ENCODE data around the gene CAPN3. TPM values are rescaled to one million over a fixed set of nuclear protein-coding genes. Genes with fewer than 3 reads are reported as not detected.

The CAPN3 gene
- total RNA-seq, 1 donor from 2014 or later, result 23.8 TPM

DNA sequence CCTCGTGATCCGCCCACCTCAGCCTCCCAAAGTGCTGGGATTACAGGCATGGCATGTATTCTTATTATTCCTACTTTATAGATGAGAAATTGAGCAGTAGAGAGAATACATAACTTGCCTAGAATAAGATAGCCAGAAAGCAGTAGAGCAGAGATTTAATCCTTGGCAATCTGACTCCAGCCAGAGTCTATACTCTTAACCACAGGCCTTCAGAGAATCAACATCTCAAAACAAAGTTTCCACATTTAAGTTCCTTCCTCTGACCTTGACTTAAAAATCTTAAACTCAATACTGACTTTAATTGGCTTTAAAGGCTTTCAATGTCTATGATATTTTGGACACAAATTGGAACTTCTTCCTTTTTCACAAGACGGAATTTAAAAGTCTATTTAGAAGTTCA, 94.5 kb downstream of the CAPN3 start:
- intact Hi-C loops (cut with micrococcal nuclease), result no loop called here
- H3K4me1 Mint-ChIP-seq, result peaks cover 16% of the 10 kb centered on the region

DNA sequence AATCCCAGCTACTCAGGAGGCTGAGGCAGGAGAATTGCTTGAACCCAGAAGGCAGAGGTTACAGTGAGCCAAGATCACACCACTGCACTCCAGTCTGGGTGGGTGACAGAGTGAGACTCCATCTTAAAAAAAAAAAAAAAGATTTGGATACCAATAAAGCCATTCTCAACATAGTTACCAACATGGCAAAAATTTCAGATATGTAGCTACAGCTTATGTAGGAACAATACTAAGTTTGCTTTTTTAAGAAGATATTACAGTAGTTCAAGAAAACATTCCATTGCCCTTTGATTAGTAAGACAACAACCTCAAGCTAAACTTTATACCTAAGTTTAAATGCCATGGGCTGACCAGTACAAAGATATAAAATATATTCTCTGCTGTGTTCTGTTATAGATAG, 97.2 kb downstream of the CAPN3 start:
- ChIA-PET POLR2A (interaction anchor here (0.5 to 1.2 kb wide), 3 partner anchors 7 to 184 kb away, joined by 4 read pairs; partner anchors contain the start of genes GANC, TMEM87A and ZNF106), CTCF (interaction anchor here (1.6 kb wide), 1 partner anchor 15 kb away, joined by 7 read pairs; no protein-coding TSS in a partner anchor)
- Mint-ChIP-seq H3K27me3 (no peaks in the 10 kb centered on the region), H3K9me3 (no peaks in the 10 kb centered on the region), H3K36me3 (ENCODE audit: low read depth) (peaks cover 27% of the 10 kb centered on the region), H3K4me1 (peaks cover 19% of the 10 kb centered on the region), H3K27ac (peak overlapping the region; percentile 88), H3K4me3 (no peak overlapping the region)
- intact Hi-C loops (cut with micrococcal nuclease), result no loop called here
- ATAC-seq (ENCODE audit: low read depth), result no peak
- no peak for DNase-seq
- TF ChIP-seq, protein P1, sequence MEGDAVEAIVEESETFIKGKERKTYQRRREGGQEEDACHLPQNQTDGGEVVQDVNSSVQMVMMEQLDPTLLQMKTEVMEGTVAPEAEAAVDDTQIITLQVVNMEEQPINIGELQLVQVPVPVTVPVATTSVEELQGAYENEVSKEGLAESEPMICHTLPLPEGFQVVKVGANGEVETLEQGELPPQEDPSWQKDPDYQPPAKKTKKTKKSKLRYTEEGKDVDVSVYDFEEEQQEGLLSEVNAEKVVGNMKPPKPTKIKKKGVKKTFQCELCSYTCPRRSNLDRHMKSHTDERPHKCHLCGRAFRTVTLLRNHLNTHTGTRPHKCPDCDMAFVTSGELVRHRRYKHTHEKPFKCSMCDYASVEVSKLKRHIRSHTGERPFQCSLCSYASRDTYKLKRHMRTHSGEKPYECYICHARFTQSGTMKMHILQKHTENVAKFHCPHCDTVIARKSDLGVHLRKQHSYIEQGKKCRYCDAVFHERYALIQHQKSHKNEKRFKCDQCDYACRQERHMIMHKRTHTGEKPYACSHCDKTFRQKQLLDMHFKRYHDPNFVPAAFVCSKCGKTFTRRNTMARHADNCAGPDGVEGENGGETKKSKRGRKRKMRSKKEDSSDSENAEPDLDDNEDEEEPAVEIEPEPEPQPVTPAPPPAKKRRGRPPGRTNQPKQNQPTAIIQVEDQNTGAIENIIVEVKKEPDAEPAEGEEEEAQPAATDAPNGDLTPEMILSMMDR (IDR thresholded peaks at IDR 0.05), result no peak

More for the DNA sequence above, 94.5 kb downstream of the CAPN3 start:
- DNase-seq (no peak), ATAC-seq (ENCODE audit: low read depth) (no peak)
- TF ChIP-seq, protein P1 (IDR thresholded peaks at IDR 0.05), result no peak
- ChIA-PET POLR2A (interaction anchor here (0.7 kb wide), 1 partner anchor 203 kb away, joined by 4 read pairs; no protein-coding TSS in a partner anchor), CTCF (no interaction called here)
- Mint-ChIP-seq H3K9me3 (no peaks in the 10 kb centered on the region), H3K27me3 (no peaks in the 10 kb centered on the region), H3K36me3 (ENCODE audit: low read depth) (peaks cover 47% of the 10 kb centered on the region), H3K4me3 (no peak overlapping the region), H3K27ac (no peak overlapping the region)

DNA sequence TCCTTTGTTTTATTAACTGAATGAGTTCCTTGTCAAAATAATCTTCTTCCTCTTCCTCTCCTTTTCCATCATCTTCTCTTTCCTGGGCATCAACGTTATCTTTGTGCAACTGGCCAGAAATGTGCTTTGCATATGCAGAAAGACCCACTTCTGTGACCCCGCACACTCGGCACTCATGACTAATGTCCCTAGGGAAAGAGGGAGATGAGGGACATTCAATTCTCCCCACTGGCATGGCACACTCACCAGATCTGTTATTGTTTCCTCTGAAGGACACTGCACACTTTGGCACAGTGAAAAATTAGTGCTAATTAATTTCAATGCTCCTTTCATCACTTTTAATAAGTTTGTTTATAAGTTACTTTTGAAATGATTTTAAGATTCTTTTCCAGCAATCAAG, 97.7 kb downstream of the CAPN3 start:
- intact Hi-C loops (cut with micrococcal nuclease), result no loop called here
- ATAC-seq (ENCODE audit: low read depth), result no peak
- ChIA-PET CTCF (interaction anchor here (1.6 kb wide), 1 partner anchor 15 kb away, joined by 7 read pairs; no protein-coding TSS in a partner anchor), POLR2A (interaction anchor here (1.2 kb wide), 1 partner anchor 184 kb away, joined by 4 read pairs; the partner anchor contains the start of genes GANC and TMEM87A)
- DNase-seq, result no peak
- Mint-ChIP-seq H3K4me3 (peak overlapping the region; percentile 38), H3K27me3 (no peaks in the 10 kb centered on the region), H3K36me3 (ENCODE audit: low read depth) (peaks cover 24% of the 10 kb centered on the region), H3K27ac (peak overlapping the region; percentile 88), H3K9me3 (no peaks in the 10 kb centered on the region), H3K4me1 (peaks cover 19% of the 10 kb centered on the region)
- TF ChIP-seq, protein P1 (IDR thresholded peaks at IDR 0.05), result no peak

DNA sequence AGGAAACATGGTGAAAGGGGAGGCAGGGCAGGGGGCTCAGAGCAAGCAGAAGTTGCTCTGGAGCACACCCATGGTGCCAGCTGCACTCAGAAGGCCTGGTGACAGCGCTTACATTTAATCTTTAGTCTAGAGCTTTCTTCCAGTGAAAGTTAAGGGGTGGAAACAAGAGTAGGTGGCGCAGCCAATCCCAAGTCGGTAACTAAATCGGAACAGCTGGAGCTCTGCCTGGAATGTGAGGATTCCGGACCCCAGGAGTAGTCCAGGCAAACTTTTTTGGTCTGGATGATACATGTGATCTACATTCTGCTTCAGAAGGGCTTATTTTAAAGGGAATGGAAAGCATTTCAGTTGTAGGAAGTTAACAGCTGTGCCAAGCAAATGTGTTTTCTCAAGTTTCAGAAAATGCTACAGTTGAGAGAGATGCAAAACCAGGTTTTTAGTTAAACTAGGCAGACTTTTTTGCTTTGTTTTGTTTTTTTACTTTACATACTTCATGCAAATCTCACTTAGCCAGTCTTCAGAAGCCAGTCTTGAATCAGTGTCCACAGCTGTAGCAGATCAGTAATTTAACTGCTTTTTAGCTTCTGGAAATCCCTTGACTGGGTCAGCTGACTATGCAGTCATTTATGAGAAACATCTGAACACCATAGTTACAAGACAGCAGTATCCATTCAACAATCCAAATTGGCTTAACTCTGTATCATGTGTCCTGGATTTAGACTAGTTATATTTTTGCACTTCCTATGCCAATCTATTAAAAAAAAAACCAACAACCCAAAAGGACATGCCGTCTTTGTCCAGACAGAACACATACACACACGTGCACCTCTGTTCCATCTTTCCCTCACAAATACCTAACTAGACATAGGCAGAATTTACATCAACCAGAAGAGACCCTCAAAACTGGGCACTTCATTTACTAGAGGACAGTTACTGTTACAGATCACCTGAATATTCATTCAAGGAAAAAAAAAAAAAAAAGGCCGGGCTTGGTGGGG, 98.4 kb downstream of the CAPN3 start:
- TF ChIP-seq, protein P1 (IDR thresholded peaks at IDR 0.05), result no peak
- ATAC-seq (ENCODE audit: low read depth), result peak; percentile 75
- Mint-ChIP-seq H3K27me3 (no peaks in the 10 kb centered on the region), H3K27ac (peak overlapping the region; percentile 88), H3K36me3 (ENCODE audit: low read depth) (peaks cover 25% of the 10 kb centered on the region), H3K9me3 (no peaks in the 10 kb centered on the region), H3K4me3 (peak overlapping the region; percentile 38), H3K4me1 (peaks cover 19% of the 10 kb centered on the region)
- DNase-seq, result no peak
- CTCF ChIA-PET, result interaction anchor here (1.6 kb wide), 1 partner anchor 9 kb away, joined by 3 read pairs; no protein-coding TSS in a partner anchor
- POLR2A ChIA-PET, result interaction anchor here (1.2 kb wide), 1 partner anchor 185 kb away, joined by 4 read pairs; the partner anchor contains the start of genes GANC and TMEM87A
- intact Hi-C loops (cut with micrococcal nuclease), result no loop called here

DNA sequence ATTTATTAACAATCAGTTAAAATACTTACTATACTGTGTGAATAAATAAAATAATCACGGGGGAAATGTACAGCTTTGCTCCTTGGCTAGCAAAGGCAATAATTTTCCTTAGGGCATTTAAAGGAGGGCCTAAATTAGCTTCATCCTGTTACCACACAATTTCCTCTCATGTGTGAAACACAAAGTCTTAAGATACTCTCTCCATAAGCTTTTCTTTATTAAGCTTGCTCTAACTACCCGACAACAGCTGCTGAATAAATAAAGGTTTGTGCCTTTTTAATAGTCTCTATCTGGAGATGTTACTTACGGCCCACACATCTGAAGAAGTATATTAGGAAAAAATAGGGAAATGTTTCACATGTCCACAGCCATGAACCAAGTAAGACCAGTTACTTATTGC, 102.0 kb downstream of the CAPN3 start:
- H3K4me3 Mint-ChIP-seq, result no peak overlapping the region
- H3K27ac Mint-ChIP-seq, result peak overlapping the region; percentile 4
- POLR2A ChIA-PET, result interaction anchor here (0.6 to 1.1 kb wide), 2 partner anchors 34 to 114 kb away, joined by 3 to 4 read pairs; partner anchors contain the start of gene SNAP23
- no peak for DNase-seq
- peaks cover 25% of the 10 kb centered on the region for H3K4me1 Mint-ChIP-seq
- ATAC-seq (ENCODE audit: low read depth), result no peak
- TF ChIP-seq, protein P1 (IDR thresholded peaks at IDR 0.05), result no peak
- H3K9me3 Mint-ChIP-seq, result no peaks in the 10 kb centered on the region
- intact Hi-C loops (cut with micrococcal nuclease), result no loop called here
- H3K27me3 Mint-ChIP-seq, result no peaks in the 10 kb centered on the region
- CTCF ChIA-PET, result interaction anchor here (0.6 to 1.6 kb wide), 2 partner anchors 11 to 14 kb away, joined by 3 to 5 read pairs; no protein-coding TSS in a partner anchor
- peaks cover 51% of the 10 kb centered on the region for H3K36me3 Mint-ChIP-seq (ENCODE audit: low read depth)

Measured in activated B cell treated with CpG ODN at 0.5 μM for 24 hours (primary cell).